ENCODE measurements around the gene CEMP1. TPM values are rescaled to one million over a fixed set of nuclear protein-coding genes. Genes with fewer than 3 reads are reported as not detected.
A peak's percentile ranks its signal among the peaks of the same experiment; 100 is the strongest.
"Not testable (repeated sequence)": the region's sequence is repeated elsewhere in the genome, so short reads cannot be mapped to it uniquely, and the experiment has no call there.

CEMP1 gene
- total RNA-seq (2014; rRNA removed; shearing (Covaris generic)), result not detected in 2 replicates

- Histone ChIP-seq H3K9me3 (replicated peaks) (peaks cover 6% of the 10 kb centered on the region), H3K27ac (peak within 1 kb of the TSS; percentile 30), H3K4me1 (replicated peaks) (peaks cover 31% of the 10 kb centered on the region), H3K36me3 (peaks cover 47% of the 10 kb centered on the region), H3K4me3 (peak within 1 kb of the TSS; percentile 34), H3K27me3 (replicated peaks) (no peaks in the 10 kb centered on the region)
- no peak for DNase-seq (ENCODE audit: low read depth in 1 of 2, low spot score in 2 of 2)
These were observed at the start of gene CEMP1 for GRCh38 chr16:2531371-2531695. TSS of gene CEMP1 (minus strand) at chr16:2531408. CDS start at chr16:2531073, 335 bp downstream.

- not testable (repeated sequence) for H3K9me3 ChIP-seq (replicated peaks); H3K27ac ChIP-seq; H3K4me3 ChIP-seq; H3K27me3 ChIP-seq (replicated peaks); DNase-seq (ENCODE audit: low read depth in 1 of 2, low spot score in 2 of 2)
- H3K4me1 ChIP-seq (replicated peaks), result peaks cover 12% of the 10 kb centered on the region
- peaks cover 13% of the 10 kb centered on the region for H3K36me3 ChIP-seq
These were observed 49.6 kb upstream of the CEMP1 start for GRCh38 chr16:2580818-2581217.

GRCh38 chr16:2580143-2580542, 48.9 kb upstream of the CEMP1 start:
- not testable (repeated sequence) for H3K27ac ChIP-seq; H3K4me1 ChIP-seq (replicated peaks); H3K27me3 ChIP-seq (replicated peaks); H3K36me3 ChIP-seq; H3K4me3 ChIP-seq; H3K9me3 ChIP-seq (replicated peaks)
- peak in 1 of 2 experiments; percentile 20 for DNase-seq (ENCODE audit: low read depth in 1 of 2, low spot score in 2 of 2)

GRCh38 chr16:2578905-2579304, 47.7 kb upstream of the CEMP1 start:
- H3K4me3 ChIP-seq; H3K27me3 ChIP-seq (replicated peaks); DNase-seq (ENCODE audit: low read depth in 1 of 2, low spot score in 2 of 2); H3K36me3 ChIP-seq; H3K27ac ChIP-seq; H3K9me3 ChIP-seq (replicated peaks); H3K4me1 ChIP-seq (replicated peaks): not testable (repeated sequence)

GRCh38 chr16:2577044-2577443, 45.8 kb upstream of the CEMP1 start:
- not testable (repeated sequence) for H3K36me3 ChIP-seq; H3K4me1 ChIP-seq (replicated peaks); H3K9me3 ChIP-seq (replicated peaks); H3K27ac ChIP-seq; H3K4me3 ChIP-seq; DNase-seq (ENCODE audit: low read depth in 1 of 2, low spot score in 2 of 2); H3K27me3 ChIP-seq (replicated peaks)

GRCh38 chr16:2575839-2576238, 44.6 kb upstream of the CEMP1 start:
- H3K4me1 ChIP-seq (replicated peaks); H3K9me3 ChIP-seq (replicated peaks); H3K4me3 ChIP-seq; H3K27ac ChIP-seq; DNase-seq (ENCODE audit: low read depth in 1 of 2, low spot score in 2 of 2); H3K36me3 ChIP-seq; H3K27me3 ChIP-seq (replicated peaks): not testable (repeated sequence)

- not testable (repeated sequence) for H3K9me3 ChIP-seq (replicated peaks); H3K36me3 ChIP-seq; H3K4me1 ChIP-seq (replicated peaks); H3K27ac ChIP-seq; DNase-seq (ENCODE audit: low read depth in 1 of 2, low spot score in 2 of 2); H3K27me3 ChIP-seq (replicated peaks); H3K4me3 ChIP-seq
These were observed 41.5 kb upstream of the CEMP1 start for GRCh38 chr16:2572704-2573103.

GRCh38 chr16:2568573-2568972, 37.4 kb upstream of the CEMP1 start:
- not testable (repeated sequence) for H3K27me3 ChIP-seq (replicated peaks); H3K4me1 ChIP-seq (replicated peaks); H3K36me3 ChIP-seq; H3K27ac ChIP-seq; DNase-seq (ENCODE audit: low read depth in 1 of 2, low spot score in 2 of 2); H3K9me3 ChIP-seq (replicated peaks); H3K4me3 ChIP-seq

- H3K9me3 ChIP-seq (replicated peaks); H3K27me3 ChIP-seq (replicated peaks); DNase-seq (ENCODE audit: low read depth in 1 of 2, low spot score in 2 of 2); H3K4me1 ChIP-seq (replicated peaks); H3K27ac ChIP-seq; H3K36me3 ChIP-seq; H3K4me3 ChIP-seq: not testable (repeated sequence)
These were observed 36.3 kb upstream of the CEMP1 start for GRCh38 chr16:2567506-2567905.

- H3K9me3 ChIP-seq (replicated peaks); H3K4me3 ChIP-seq; H3K4me1 ChIP-seq (replicated peaks); H3K27me3 ChIP-seq (replicated peaks); H3K36me3 ChIP-seq; H3K27ac ChIP-seq: not testable (repeated sequence)
- peak in 1 of 2 experiments; percentile 75 for DNase-seq (ENCODE audit: low read depth in 1 of 2, low spot score in 2 of 2)
These were observed 29.6 kb upstream of the CEMP1 start for GRCh38 chr16:2560798-2561133.

GRCh38 chr16:2560131-2560797, 29.1 kb upstream of the CEMP1 start:
- H3K27me3 ChIP-seq (replicated peaks); DNase-seq (ENCODE audit: low read depth in 1 of 2, low spot score in 2 of 2); H3K4me3 ChIP-seq; H3K27ac ChIP-seq; H3K9me3 ChIP-seq (replicated peaks); H3K36me3 ChIP-seq; H3K4me1 ChIP-seq (replicated peaks): not testable (repeated sequence)

- not testable (repeated sequence) for H3K27me3 ChIP-seq (replicated peaks); DNase-seq (ENCODE audit: low read depth in 1 of 2, low spot score in 2 of 2); H3K4me3 ChIP-seq; H3K36me3 ChIP-seq; H3K27ac ChIP-seq; H3K9me3 ChIP-seq (replicated peaks); H3K4me1 ChIP-seq (replicated peaks)
These were observed 25.9 kb upstream of the CEMP1 start for GRCh38 chr16:2557150-2557549.

GRCh38 chr16:2554709-2555425, 23.7 kb upstream of the CEMP1 start:
- H3K27ac ChIP-seq; H3K4me3 ChIP-seq; H3K4me1 ChIP-seq (replicated peaks); H3K9me3 ChIP-seq (replicated peaks); DNase-seq (ENCODE audit: low read depth in 1 of 2, low spot score in 2 of 2); H3K27me3 ChIP-seq (replicated peaks); H3K36me3 ChIP-seq: not testable (repeated sequence)

- DNase-seq (ENCODE audit: low read depth in 1 of 2, low spot score in 2 of 2); H3K4me3 ChIP-seq; H3K27ac ChIP-seq; H3K4me1 ChIP-seq (replicated peaks); H3K36me3 ChIP-seq; H3K27me3 ChIP-seq (replicated peaks); H3K9me3 ChIP-seq (replicated peaks): not testable (repeated sequence)
These were observed 20.2 kb upstream of the CEMP1 start for GRCh38 chr16:2551420-2551889.

Measured in SJSA1 (cell line).